ENCODE results near the gene CAPS. TPM values are rescaled to one million over a fixed set of nuclear protein-coding genes. Genes with fewer than 3 reads are reported as not detected.

Gene CAPS
- total RNA-seq, 2 donors from 2014 or later = 18.7 to 38.6 TPM

GRCh38 chr19:5964816-5965565 is 50.9 kb downstream of the CAPS start:
- ATAC-seq (no peak), DNase-seq (no peak)
- no peak for TF ChIP-seq POLR2A (IDR thresholded peaks at IDR 0.05)
- TF ChIP-seq, protein P1, sequence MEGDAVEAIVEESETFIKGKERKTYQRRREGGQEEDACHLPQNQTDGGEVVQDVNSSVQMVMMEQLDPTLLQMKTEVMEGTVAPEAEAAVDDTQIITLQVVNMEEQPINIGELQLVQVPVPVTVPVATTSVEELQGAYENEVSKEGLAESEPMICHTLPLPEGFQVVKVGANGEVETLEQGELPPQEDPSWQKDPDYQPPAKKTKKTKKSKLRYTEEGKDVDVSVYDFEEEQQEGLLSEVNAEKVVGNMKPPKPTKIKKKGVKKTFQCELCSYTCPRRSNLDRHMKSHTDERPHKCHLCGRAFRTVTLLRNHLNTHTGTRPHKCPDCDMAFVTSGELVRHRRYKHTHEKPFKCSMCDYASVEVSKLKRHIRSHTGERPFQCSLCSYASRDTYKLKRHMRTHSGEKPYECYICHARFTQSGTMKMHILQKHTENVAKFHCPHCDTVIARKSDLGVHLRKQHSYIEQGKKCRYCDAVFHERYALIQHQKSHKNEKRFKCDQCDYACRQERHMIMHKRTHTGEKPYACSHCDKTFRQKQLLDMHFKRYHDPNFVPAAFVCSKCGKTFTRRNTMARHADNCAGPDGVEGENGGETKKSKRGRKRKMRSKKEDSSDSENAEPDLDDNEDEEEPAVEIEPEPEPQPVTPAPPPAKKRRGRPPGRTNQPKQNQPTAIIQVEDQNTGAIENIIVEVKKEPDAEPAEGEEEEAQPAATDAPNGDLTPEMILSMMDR (IDR thresholded peaks at IDR 0.05) = no peak
- H3K4me3 ChIP-seq = no peak overlapping the region
- peaks cover 96% of the 10 kb centered on the region for H3K4me1 ChIP-seq
- peak overlapping the region; percentile 26 to 95 (median 86) for H3K27ac ChIP-seq
- 78 to 85% methylated on average over 2 to 5 of the region's 5 CpGs for WGBS, 2 donors
- intact Hi-C loops (cut with DNase I) = no loop called here
- H3K36me3 ChIP-seq (replicated peaks in 1 of 2; ENCODE audit: insufficient read depth in 1 of 2, low read depth in 2 of 2) = no peaks in the 10 kb centered on the region
- no peaks in the 10 kb centered on the region for H3K9me3 ChIP-seq
- no peaks in the 10 kb centered on the region for H3K27me3 ChIP-seq

Other genes starting within 250 kb of the CAPS start
- gene MICOS13, start 233.7 kb upstream of the CAPS start, total RNA-seq = 10 to 100 TPM; 14.5 to 14.8 TPM
- 10 to 100 TPM; 11.9 to 21.8 TPM for gene HSD11B1L, start 233.2 kb upstream of the CAPS start, total RNA-seq
- 100 to 1,000 TPM; 280 to 342 TPM for gene RPL36, start 224.0 kb upstream of the CAPS start, total RNA-seq
- 10 to 100 TPM; 31.9 to 95.6 TPM for gene LONP1, start 194.1 kb upstream of the CAPS start, total RNA-seq
- gene CATSPERD, start 193.6 kb upstream of the CAPS start, total RNA-seq = not detected
- gene PRR22, start 129.5 kb upstream of the CAPS start, total RNA-seq = 1 to 10 TPM; 2.3 TPM
- gene DUS3L, start 123.1 kb upstream of the CAPS start, total RNA-seq = 10 to 100 TPM; 28.0 to 39.6 TPM
- 10 to 100 TPM; 24.1 to 70.9 TPM for gene NRTN, start 109.2 kb upstream of the CAPS start, total RNA-seq
- 10 to 100 TPM in 1 of 2 donors, 1 to 10 TPM in 1; 3.6 to 12.2 TPM for gene FUT6, start 74.6 kb upstream of the CAPS start, total RNA-seq
- gene FUT3, start 62.8 kb upstream of the CAPS start, total RNA-seq = 1 to 10 TPM; 5.7 to 9.2 TPM
- not detected for gene FUT5, start 43.7 kb upstream of the CAPS start, total RNA-seq
- gene NDUFA11, start 10.5 kb upstream of the CAPS start, total RNA-seq = 10 to 100 TPM; 31.6 to 79.1 TPM
- gene VMAC, start 9.4 kb upstream of the CAPS start, total RNA-seq = 10 to 100 TPM; 12.5 to 15.3 TPM
- 10 to 100 TPM; 62.0 to 90.0 TPM for gene RANBP3, start 63.9 kb downstream of the CAPS start, total RNA-seq
- gene RFX2, start 196.2 kb downstream of the CAPS start, total RNA-seq = 10 to 100 TPM; 14.0 to 14.8 TPM
- not detected for gene ACSBG2, start 221.4 kb downstream of the CAPS start, total RNA-seq

Measured in body of pancreas (tissue), 4 donors.